NB4 (cell line): ENCODE data around the gene ZC3H8.

Source experiments
- POLR2A ChIP-seq: IDR thresholded peaks from 2 replicates; pipeline ENCODE4 v1.6.1; 2011; ENCODE audit warnings: mild to moderate bottlenecking; ENCODE audit not compliant: insufficient read length; ENCODE audit errors: extremely low read depth
- TF ChIP-seq, protein P1 (sequence below): IDR thresholded peaks from one replicate; pipeline ENCODE4 v1.5.1; 2012; ENCODE audit warnings: low read depth, low read length

DNA sequence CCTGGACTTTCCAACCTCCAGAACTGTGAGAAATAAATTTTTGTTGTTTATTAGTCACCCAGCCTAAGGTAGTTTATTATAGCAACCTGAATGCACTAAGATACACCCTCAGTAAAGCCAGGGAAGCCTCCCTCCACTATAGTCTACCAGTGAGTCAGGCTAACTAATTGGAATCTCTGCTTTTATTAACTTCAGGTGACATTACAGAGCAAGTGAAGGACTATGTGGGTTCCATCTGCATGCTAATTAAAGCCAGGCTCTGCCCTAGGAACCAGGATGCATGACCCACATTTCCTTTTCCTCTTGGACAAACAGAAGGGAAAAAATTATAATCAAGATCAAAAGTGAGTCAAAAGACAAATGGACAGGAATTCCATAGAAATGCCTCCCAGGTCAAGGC lies 56.1 kb downstream of the ZC3H8 start:
- no peak for TF ChIP-seq POLR2A
- TF ChIP-seq, protein P1, sequence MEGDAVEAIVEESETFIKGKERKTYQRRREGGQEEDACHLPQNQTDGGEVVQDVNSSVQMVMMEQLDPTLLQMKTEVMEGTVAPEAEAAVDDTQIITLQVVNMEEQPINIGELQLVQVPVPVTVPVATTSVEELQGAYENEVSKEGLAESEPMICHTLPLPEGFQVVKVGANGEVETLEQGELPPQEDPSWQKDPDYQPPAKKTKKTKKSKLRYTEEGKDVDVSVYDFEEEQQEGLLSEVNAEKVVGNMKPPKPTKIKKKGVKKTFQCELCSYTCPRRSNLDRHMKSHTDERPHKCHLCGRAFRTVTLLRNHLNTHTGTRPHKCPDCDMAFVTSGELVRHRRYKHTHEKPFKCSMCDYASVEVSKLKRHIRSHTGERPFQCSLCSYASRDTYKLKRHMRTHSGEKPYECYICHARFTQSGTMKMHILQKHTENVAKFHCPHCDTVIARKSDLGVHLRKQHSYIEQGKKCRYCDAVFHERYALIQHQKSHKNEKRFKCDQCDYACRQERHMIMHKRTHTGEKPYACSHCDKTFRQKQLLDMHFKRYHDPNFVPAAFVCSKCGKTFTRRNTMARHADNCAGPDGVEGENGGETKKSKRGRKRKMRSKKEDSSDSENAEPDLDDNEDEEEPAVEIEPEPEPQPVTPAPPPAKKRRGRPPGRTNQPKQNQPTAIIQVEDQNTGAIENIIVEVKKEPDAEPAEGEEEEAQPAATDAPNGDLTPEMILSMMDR, result no peak
